HEK293 (cell line): ENCODE measurements around the gene FAM216B.

Experiments used
- CTCF ChIA-PET: fragments of 350-600 bp; formaldehyde crosslinking; extraction: SDS; loops from one replicate; lab custom pipeline; 2021; ENCODE audit warnings: antibody characterized with exemption; lab: Yijun Ruan, JAX
- POLR2A ChIA-PET: fragments of 300-600 bp; formaldehyde crosslinking; extraction: SDS; loops from one replicate; lab custom pipeline; 2020; ENCODE audit warnings: antibody characterized with exemption, inconsistent platforms; lab: Yijun Ruan, JAX
- H3K27ac ChIP-seq: fragments of 200-500 bp; sonication (Bioruptor generic); 2 replicates; pipeline ENCODE4 v1.5.1; 2014; ENCODE audit warnings: low read depth, low read length, control low read depth, inconsistent platforms; ENCODE audit errors: extremely low read depth
- H3K36me3 ChIP-seq, 2 experiments: fragments of 200-500 bp in 1 of 2; sonication (Bioruptor generic) in 1 of 2; 1 replicate in 1 of 2; 2 replicates in 1 of 2; pipeline ENCODE4 v1.5.1; 2014 to 2017; ENCODE audit warnings: inconsistent platforms in 2 of 2, low read length in 2 of 2; ENCODE audit not compliant: control insufficient read depth in 2 of 2, insufficient read depth in 1 of 2
- H3K4me1 ChIP-seq: fragments of 200-500 bp; sonication (Bioruptor generic); 2 replicates; pipeline ENCODE4 v1.5.1; 2014; ENCODE audit warnings: mild to moderate bottlenecking, low read length, inconsistent platforms; ENCODE audit not compliant: control insufficient read depth, insufficient read depth
- H3K4me3 ChIP-seq: 2 replicates; pipeline ENCODE4 v1.5.1; 2011; ENCODE audit warnings: low read depth, mild to moderate bottlenecking, control low read depth, low read length, moderate library complexity
- H3K9me3 ChIP-seq: fragments of 200-500 bp; sonication (Bioruptor generic); 2 replicates; pipeline ENCODE4 v1.5.1; 2014; ENCODE audit warnings: low read depth, low read length, inconsistent platforms; ENCODE audit not compliant: control insufficient read depth, insufficient read depth
- EGR2 ChIP-seq: fragments of 450-650 bp; formaldehyde crosslinking; IDR thresholded peaks from 2 replicates; pipeline ENCODE4 v1.5.1; 2016; ENCODE audit warnings: low read depth, missing biosample characterization, missing genetic modification characterization
- HOXD13 ChIP-seq: sonication (generic); formaldehyde crosslinking; IDR thresholded peaks from 2 replicates; pipeline ENCODE4 v1.8.0; 2022; ENCODE audit warnings: missing genetic modification reagents, borderline replicate concordance
- KLF10 ChIP-seq: fragments of 450-650 bp; IDR thresholded peaks from 2 replicates; pipeline ENCODE4 v1.5.1; 2018; ENCODE audit warnings: missing biosample characterization, mild to moderate bottlenecking, missing genetic modification characterization
- SP3 ChIP-seq: fragments of 450-650 bp; formaldehyde crosslinking; IDR thresholded peaks from 2 replicates; pipeline ENCODE4 v1.5.1; 2016; ENCODE audit warnings: missing biosample characterization, missing genetic modification characterization
- ZEB2 ChIP-seq: fragments of 450-650 bp; formaldehyde crosslinking; IDR thresholded peaks from 2 replicates; pipeline ENCODE4 v1.5.1; 2016; ENCODE audit warnings: missing biosample characterization, missing genetic modification characterization
- ZFHX2 ChIP-seq: fragments of 450-650 bp; formaldehyde crosslinking; conservative IDR thresholded peaks from 2 replicates; pipeline ENCODE4 v1.5.1; 2016; ENCODE audit warnings: missing biosample characterization, missing genetic modification characterization
- ZNF10 ChIP-seq: fragments of 450-650 bp; formaldehyde crosslinking; IDR thresholded peaks from 2 replicates; pipeline ENCODE4 v1.5.1; 2017; ENCODE audit warnings: missing biosample characterization, missing genetic modification characterization
- ZNF16 ChIP-seq: fragments of 450-650 bp; formaldehyde crosslinking; IDR thresholded peaks from 2 replicates; pipeline ENCODE4 v1.5.1; 2016; ENCODE audit warnings: low read depth, missing biosample characterization, missing genetic modification characterization
- ZNF292 ChIP-seq: fragments of 450-650 bp; formaldehyde crosslinking; IDR thresholded peaks from 2 replicates; pipeline ENCODE4 v1.5.1; 2016; ENCODE audit warnings: low read depth, missing biosample characterization, missing genetic modification characterization, borderline replicate concordance
- ZNF423 ChIP-seq: fragments of 450-650 bp; formaldehyde crosslinking; IDR thresholded peaks from 2 replicates; pipeline ENCODE4 v1.5.1; 2016; ENCODE audit warnings: missing biosample characterization, missing genetic modification characterization
- ZNF426 ChIP-seq: fragments of 450-650 bp; formaldehyde crosslinking; IDR thresholded peaks from 2 replicates; pipeline ENCODE4 v1.5.1; 2017; ENCODE audit warnings: missing biosample characterization, missing genetic modification characterization, mild to moderate bottlenecking, inconsistent platforms, moderate library complexity
- ZNF544 ChIP-seq: fragments of 450-650 bp; formaldehyde crosslinking; IDR thresholded peaks from 2 replicates; pipeline ENCODE4 v1.5.0; 2017; ENCODE audit warnings: missing biosample characterization, missing genetic modification characterization
- ZNF623 ChIP-seq: fragments of 450-650 bp; formaldehyde crosslinking; IDR thresholded peaks from 2 replicates; pipeline ENCODE4 v1.5.1; 2016; ENCODE audit warnings: missing biosample characterization, missing genetic modification characterization
- TF ChIP-seq, protein P1 (sequence below): fragments of 450-650 bp; formaldehyde crosslinking; conservative IDR thresholded peaks from 2 replicates; pipeline ENCODE4 v1.5.1; 2016; ENCODE audit warnings: low read depth, missing biosample characterization, missing genetic modification characterization
- TF ChIP-seq, protein P2 (sequence below): fragments of 450-650 bp; formaldehyde crosslinking; conservative IDR thresholded peaks from 2 replicates; pipeline ENCODE4 v1.5.1; 2016; ENCODE audit warnings: low read depth, missing biosample characterization, missing genetic modification characterization
- TF ChIP-seq, protein P3 (sequence below): sonication (generic); formaldehyde crosslinking; IDR thresholded peaks from 2 replicates; pipeline ENCODE4 v1.8.1; 2022; ENCODE audit warnings: mild to moderate bottlenecking, moderate library complexity, missing genetic modification reagents
- TF ChIP-seq, protein P4 (sequence below): fragments of 450-650 bp; formaldehyde crosslinking; IDR thresholded peaks from 2 replicates; pipeline ENCODE4 v1.5.1; 2017; ENCODE audit warnings: missing biosample characterization, missing genetic modification characterization
- TF ChIP-seq, protein P5 (sequence below): fragments of 450-650 bp; formaldehyde crosslinking; IDR thresholded peaks from 2 replicates; pipeline ENCODE4 v1.5.1; 2017; ENCODE audit warnings: missing biosample characterization, missing genetic modification characterization

FAM216B gene

DNA sequence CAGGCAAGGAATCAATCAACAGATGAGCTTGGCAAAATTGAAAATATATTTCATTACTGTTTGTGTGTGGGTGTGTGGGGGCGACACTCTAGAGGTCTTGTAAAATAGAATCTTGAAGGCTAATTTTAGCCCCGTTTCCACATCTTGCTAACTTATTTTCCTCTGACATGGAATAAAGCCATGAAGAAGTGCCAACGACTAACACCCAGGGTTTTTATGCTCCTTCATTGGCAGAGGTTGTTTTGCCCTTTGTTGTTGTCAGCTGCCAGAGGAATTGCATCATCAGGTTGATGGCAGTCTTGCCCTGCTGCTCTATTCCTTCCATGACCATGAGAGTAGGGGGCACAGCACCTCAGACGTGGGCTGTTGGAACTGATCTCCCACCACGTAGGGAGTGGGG, 30.6 kb upstream of the FAM216B start:
- Histone ChIP-seq H3K27ac (no peak overlapping the region), H3K9me3 (no peaks in the 10 kb centered on the region), H3K4me3 (no peak overlapping the region), H3K36me3 (no peaks in the 10 kb centered on the region), H3K4me1 (no peaks in the 10 kb centered on the region)
- ChIA-PET POLR2A (no interaction called here), CTCF (no interaction called here)
- TF ChIP-seq, protein P1, sequence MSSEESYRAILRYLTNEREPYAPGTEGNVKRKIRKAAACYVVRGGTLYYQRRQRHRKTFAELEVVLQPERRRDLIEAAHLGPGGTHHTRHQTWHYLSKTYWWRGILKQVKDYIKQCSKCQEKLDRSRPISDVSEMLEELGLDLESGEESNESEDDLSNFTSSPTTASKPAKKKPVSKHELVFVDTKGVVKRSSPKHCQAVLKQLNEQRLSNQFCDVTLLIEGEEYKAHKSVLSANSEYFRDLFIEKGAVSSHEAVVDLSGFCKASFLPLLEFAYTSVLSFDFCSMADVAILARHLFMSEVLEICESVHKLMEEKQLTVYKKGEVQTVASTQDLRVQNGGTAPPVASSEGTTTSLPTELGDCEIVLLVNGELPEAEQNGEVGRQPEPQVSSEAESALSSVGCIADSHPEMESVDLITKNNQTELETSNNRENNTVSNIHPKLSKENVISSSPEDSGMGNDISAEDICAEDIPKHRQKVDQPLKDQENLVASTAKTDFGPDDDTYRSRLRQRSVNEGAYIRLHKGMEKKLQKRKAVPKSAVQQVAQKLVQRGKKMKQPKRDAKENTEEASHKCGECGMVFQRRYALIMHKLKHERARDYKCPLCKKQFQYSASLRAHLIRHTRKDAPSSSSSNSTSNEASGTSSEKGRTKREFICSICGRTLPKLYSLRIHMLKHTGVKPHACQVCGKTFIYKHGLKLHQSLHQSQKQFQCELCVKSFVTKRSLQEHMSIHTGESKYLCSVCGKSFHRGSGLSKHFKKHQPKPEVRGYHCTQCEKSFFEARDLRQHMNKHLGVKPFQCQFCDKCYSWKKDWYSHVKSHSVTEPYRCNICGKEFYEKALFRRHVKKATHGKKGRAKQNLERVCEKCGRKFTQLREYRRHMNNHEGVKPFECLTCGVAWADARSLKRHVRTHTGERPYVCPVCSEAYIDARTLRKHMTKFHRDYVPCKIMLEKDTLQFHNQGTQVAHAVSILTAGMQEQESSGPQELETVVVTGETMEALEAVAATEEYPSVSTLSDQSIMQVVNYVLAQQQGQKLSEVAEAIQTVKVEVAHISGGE (tag by site-specific recombination) = no peak
- TF ChIP-seq ZFHX2 (tag by site-specific recombination) (peak; percentile 57), ZNF544 (tag by site-specific recombination) (no peak), EGR2 (tag by site-specific recombination) (0 out of 2 replicates have a peak, but pooled peaks have one; percentile 26), SP3 (tag by site-specific recombination) (no peak)
- TF ChIP-seq, protein P2, sequence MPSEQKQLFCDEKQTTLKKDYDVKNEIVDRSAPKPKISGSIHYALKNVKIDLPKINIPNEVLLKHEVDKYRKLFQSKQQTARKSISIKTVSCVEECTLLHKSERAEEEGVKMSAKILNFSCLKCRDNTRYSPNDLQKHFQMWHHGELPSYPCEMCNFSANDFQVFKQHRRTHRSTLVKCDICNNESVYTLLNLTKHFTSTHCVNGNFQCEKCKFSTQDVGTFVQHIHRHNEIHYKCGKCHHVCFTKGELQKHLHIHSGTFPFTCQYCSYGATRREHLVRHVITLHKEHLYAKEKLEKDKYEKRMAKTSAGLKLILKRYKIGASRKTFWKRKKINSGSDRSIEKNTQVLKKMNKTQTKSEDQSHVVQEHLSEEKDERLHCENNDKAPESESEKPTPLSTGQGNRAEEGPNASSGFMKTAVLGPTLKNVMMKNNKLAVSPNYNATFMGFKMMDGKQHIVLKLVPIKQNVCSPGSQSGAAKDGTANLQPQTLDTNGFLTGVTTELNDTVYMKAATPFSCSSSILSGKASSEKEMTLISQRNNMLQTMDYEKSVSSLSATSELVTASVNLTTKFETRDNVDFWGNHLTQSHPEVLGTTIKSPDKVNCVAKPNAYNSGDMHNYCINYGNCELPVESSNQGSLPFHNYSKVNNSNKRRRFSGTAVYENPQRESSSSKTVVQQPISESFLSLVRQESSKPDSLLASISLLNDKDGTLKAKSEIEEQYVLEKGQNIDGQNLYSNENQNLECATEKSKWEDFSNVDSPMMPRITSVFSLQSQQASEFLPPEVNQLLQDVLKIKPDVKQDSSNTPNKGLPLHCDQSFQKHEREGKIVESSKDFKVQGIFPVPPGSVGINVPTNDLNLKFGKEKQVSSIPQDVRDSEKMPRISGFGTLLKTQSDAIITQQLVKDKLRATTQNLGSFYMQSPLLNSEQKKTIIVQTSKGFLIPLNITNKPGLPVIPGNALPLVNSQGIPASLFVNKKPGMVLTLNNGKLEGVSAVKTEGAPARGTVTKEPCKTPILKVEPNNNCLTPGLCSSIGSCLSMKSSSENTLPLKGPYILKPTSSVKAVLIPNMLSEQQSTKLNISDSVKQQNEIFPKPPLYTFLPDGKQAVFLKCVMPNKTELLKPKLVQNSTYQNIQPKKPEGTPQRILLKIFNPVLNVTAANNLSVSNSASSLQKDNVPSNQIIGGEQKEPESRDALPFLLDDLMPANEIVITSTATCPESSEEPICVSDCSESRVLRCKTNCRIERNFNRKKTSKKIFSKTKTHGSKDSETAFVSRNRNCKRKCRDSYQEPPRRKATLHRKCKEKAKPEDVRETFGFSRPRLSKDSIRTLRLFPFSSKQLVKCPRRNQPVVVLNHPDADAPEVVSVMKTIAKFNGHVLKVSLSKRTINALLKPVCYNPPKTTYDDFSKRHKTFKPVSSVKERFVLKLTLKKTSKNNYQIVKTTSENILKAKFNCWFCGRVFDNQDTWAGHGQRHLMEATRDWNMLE (tag by site-specific recombination) = 0 out of 2 replicates have a peak, but pooled peaks have one; percentile 21

DNA sequence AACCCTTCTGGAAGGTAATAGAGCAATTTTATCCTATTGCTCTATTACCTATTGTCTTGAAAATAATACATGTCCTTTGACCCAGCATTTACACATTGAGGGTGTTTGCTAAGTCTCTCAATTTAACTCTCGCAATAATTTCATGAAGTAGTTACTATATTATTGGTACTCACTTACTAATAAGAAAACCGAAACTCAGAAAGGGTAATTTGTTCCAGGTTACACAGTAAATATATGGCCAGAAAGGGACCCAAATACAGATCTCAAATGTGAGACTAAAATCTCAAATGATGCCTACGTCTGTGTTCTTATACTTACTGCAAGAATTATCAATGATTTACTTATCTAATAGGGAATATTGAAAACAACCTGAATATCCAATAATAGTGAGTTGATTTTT, 29.7 kb upstream of the FAM216B start:
- Histone ChIP-seq H3K36me3 (no peaks in the 10 kb centered on the region), H3K9me3 (no peaks in the 10 kb centered on the region), H3K4me1 (no peaks in the 10 kb centered on the region), H3K4me3 (no peak overlapping the region), H3K27ac (no peak overlapping the region)
- CTCF ChIA-PET = no interaction called here
- TF ChIP-seq ZNF292 (tag by site-specific recombination) (no peak), ZEB2 (no peak), ZNF426 (no peak), ZNF10 (tag by site-specific recombination) (no peak), ZNF423 (tag by site-specific recombination) (no peak), KLF10 (no peak), ZNF16 (tag by site-specific recombination) (no peak), ZNF623 (tag by site-specific recombination) (no peak), HOXD13 (CRISPR knock-in tag) (no peak)
- TF ChIP-seq, protein P3, sequence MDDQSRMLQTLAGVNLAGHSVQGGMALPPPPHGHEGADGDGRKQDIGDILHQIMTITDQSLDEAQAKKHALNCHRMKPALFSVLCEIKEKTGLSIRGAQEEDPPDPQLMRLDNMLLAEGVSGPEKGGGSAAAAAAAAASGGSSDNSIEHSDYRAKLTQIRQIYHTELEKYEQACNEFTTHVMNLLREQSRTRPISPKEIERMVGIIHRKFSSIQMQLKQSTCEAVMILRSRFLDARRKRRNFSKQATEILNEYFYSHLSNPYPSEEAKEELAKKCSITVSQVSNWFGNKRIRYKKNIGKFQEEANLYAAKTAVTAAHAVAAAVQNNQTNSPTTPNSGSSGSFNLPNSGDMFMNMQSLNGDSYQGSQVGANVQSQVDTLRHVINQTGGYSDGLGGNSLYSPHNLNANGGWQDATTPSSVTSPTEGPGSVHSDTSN (CRISPR knock-in tag) = no peak
- TF ChIP-seq, protein P4, sequence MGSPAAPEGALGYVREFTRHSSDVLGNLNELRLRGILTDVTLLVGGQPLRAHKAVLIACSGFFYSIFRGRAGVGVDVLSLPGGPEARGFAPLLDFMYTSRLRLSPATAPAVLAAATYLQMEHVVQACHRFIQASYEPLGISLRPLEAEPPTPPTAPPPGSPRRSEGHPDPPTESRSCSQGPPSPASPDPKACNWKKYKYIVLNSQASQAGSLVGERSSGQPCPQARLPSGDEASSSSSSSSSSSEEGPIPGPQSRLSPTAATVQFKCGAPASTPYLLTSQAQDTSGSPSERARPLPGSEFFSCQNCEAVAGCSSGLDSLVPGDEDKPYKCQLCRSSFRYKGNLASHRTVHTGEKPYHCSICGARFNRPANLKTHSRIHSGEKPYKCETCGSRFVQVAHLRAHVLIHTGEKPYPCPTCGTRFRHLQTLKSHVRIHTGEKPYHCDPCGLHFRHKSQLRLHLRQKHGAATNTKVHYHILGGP (tag by site-specific recombination) = no peak
- TF ChIP-seq, protein P5, sequence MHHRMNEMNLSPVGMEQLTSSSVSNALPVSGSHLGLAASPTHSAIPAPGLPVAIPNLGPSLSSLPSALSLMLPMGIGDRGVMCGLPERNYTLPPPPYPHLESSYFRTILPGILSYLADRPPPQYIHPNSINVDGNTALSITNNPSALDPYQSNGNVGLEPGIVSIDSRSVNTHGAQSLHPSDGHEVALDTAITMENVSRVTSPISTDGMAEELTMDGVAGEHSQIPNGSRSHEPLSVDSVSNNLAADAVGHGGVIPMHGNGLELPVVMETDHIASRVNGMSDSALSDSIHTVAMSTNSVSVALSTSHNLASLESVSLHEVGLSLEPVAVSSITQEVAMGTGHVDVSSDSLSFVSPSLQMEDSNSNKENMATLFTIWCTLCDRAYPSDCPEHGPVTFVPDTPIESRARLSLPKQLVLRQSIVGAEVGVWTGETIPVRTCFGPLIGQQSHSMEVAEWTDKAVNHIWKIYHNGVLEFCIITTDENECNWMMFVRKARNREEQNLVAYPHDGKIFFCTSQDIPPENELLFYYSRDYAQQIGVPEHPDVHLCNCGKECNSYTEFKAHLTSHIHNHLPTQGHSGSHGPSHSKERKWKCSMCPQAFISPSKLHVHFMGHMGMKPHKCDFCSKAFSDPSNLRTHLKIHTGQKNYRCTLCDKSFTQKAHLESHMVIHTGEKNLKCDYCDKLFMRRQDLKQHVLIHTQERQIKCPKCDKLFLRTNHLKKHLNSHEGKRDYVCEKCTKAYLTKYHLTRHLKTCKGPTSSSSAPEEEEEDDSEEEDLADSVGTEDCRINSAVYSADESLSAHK (tag by site-specific recombination) = no peak
- POLR2A ChIA-PET = no interaction called here
